ENCODE results near the gene TRIM52.
"Not testable (repeated sequence)": the region's sequence is repeated elsewhere in the genome, so short reads cannot be mapped to it uniquely, and the experiment has no call there.

Gene TRIM52

DNA sequence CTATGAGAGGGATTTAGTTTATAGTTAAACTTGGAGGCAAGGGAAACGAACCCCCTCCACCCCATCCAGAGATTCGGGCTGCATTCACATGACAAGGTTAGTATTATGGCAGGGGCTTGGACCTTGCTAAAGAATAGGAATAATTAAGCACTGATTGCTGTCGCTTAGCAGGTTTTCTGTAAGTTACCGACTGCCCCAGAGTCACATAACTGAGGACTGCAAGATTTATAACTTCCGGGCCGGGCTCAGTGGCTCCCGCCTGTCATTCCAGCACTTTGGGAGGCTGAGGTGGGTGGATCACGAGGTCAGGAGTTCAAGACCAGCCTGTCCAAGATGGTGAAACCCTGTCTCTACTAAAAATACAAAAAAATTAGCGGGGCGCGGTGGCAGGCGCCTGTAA, 7.0 kb upstream of the TRIM52 start:
- CTCF ChIA-PET = interaction anchor here (0.7 kb wide), 1 partner anchor 8 kb away, joined by 4 read pairs; no protein-coding TSS in a partner anchor
- POLR2A ChIA-PET = not testable (repeated sequence)

GRCh38 chr5:181267291-181267904, 6.5 kb upstream of the TRIM52 start:
- POLR2A ChIA-PET; H3K27ac ChIP-seq (ENCODE audit: extremely low read depth, low read depth, low read length); CTCF ChIA-PET; H3K36me3 ChIP-seq (ENCODE audit: control insufficient read depth in 2 of 2, insufficient read depth in 1 of 2, low read length in 2 of 2); H3K4me1 ChIP-seq (ENCODE audit: control insufficient read depth, insufficient read depth, low read length); H3K4me3 ChIP-seq (ENCODE audit: low read depth, low read length); H3K9me3 ChIP-seq (ENCODE audit: control insufficient read depth, insufficient read depth, low read depth, low read length): not testable (repeated sequence)
- TF ChIP-seq KLF17 (tag by site-specific recombination; IDR thresholded peaks at IDR 0.05) (0 out of 2 replicates have a peak, but pooled peaks have one; percentile 24), WT1 (tag by site-specific recombination; IDR thresholded peaks at IDR 0.05) (0 out of 2 replicates have a peak, but pooled peaks have one; percentile 17), KLF1 (tag by site-specific recombination; IDR thresholded peaks at IDR 0.05) (peak; percentile 73)

More for the DNA sequence above, 7.0 kb upstream of the TRIM52 start:
- H3K27ac ChIP-seq (ENCODE audit: extremely low read depth, low read depth, low read length); H3K4me1 ChIP-seq (ENCODE audit: control insufficient read depth, insufficient read depth, low read length); H3K9me3 ChIP-seq (ENCODE audit: control insufficient read depth, insufficient read depth, low read depth, low read length); H3K36me3 ChIP-seq (ENCODE audit: control insufficient read depth in 2 of 2, insufficient read depth in 1 of 2, low read length in 2 of 2); H3K4me3 ChIP-seq (ENCODE audit: low read depth, low read length): not testable (repeated sequence)
- 0 out of 2 replicates have a peak, but pooled peaks have one; percentile 36 for TF ChIP-seq ZNF157 (tag by site-specific recombination; IDR thresholded peaks at IDR 0.05)

GRCh38 chr5:181265092-181265671, 4.2 kb upstream of the TRIM52 start:
- Histone ChIP-seq H3K27ac (ENCODE audit: extremely low read depth, low read depth, low read length) (no peak overlapping the region), H3K36me3 (ENCODE audit: control insufficient read depth in 2 of 2, insufficient read depth in 1 of 2, low read length in 2 of 2) (peaks cover 5 to 8% of the 10 kb centered on the region in 2 experiments; a peak in 2 of 3 replicates), H3K4me1 (ENCODE audit: control insufficient read depth, insufficient read depth, low read length) (no peaks in the 10 kb centered on the region), H3K9me3 (ENCODE audit: control insufficient read depth, insufficient read depth, low read depth, low read length) (no peaks in the 10 kb centered on the region), H3K4me3 (ENCODE audit: low read depth, low read length) (no peak overlapping the region)
- CTCF ChIA-PET = no interaction called here
- TF ChIP-seq FEZF1 (tag by site-specific recombination; IDR thresholded peaks at IDR 0.05) (no peak), ZFHX2 (tag by site-specific recombination; conservative IDR thresholded peaks at IDR 0.05) (peak; percentile 40), EGR2 (tag by site-specific recombination; IDR thresholded peaks at IDR 0.05; ENCODE audit: low read depth) (peak; percentile 72), ZNF362 (tag by site-specific recombination; IDR thresholded peaks at IDR 0.05) (0 out of 2 replicates have a peak, but pooled peaks have one; percentile 41), ZNF335 (tag by site-specific recombination; conservative IDR thresholded peaks at IDR 0.05) (no peak)
- POLR2A ChIA-PET = interaction anchor here (0.7 to 1.0 kb wide), 2 partner anchors 14 to 73 kb away, joined by 3 read pairs; no protein-coding TSS in a partner anchor

- no peak overlapping the region for H3K4me3 ChIP-seq (ENCODE audit: low read depth, low read length)
- no peaks in the 10 kb centered on the region for H3K9me3 ChIP-seq (ENCODE audit: control insufficient read depth, insufficient read depth, low read depth, low read length)
- POLR2A ChIA-PET = interaction anchor here (0.7 kb wide), 1 partner anchor 1514 kb away, joined by 4 read pairs; no protein-coding TSS in a partner anchor
- TF ChIP-seq ZFP3 (tag by site-specific recombination; IDR thresholded peaks at IDR 0.05; ENCODE audit: low read depth) = no peak
- TF ChIP-seq FEZF1 (tag by site-specific recombination; IDR thresholded peaks at IDR 0.05) = no peak
- TF ChIP-seq PBX3 (CRISPR knock-in tag; IDR thresholded peaks at IDR 0.05) = no peak
- TF ChIP-seq, protein P1, sequence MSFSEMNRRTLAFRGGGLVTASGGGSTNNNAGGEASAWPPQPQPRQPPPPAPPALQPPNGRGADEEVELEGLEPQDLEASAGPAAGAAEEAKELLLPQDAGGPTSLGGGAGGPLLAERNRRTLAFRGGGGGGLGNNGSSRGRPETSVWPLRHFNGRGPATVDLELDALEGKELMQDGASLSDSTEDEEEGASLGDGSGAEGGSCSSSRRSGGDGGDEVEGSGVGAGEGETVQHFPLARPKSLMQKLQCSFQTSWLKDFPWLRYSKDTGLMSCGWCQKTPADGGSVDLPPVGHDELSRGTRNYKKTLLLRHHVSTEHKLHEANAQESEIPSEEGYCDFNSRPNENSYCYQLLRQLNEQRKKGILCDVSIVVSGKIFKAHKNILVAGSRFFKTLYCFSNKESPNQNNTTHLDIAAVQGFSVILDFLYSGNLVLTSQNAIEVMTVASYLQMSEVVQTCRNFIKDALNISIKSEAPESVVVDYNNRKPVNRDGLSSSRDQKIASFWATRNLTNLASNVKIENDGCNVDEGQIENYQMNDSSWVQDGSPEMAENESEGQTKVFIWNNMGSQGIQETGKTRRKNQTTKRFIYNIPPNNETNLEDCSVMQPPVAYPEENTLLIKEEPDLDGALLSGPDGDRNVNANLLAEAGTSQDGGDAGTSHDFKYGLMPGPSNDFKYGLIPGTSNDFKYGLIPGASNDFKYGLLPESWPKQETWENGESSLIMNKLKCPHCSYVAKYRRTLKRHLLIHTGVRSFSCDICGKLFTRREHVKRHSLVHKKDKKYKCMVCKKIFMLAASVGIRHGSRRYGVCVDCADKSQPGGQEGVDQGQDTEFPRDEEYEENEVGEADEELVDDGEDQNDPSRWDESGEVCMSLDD (tag by site-specific recombination; IDR thresholded peaks at IDR 0.05) = no peak
- no peak for TF ChIP-seq TSHZ1 (tag by site-specific recombination; IDR thresholded peaks at IDR 0.05; ENCODE audit: borderline replicate concordance)
- no peak for TF ChIP-seq KLF17 (tag by site-specific recombination; IDR thresholded peaks at IDR 0.05)
These were observed 2.7 kb upstream of the TRIM52 start for GRCh38 chr5:181263633-181264032.

More at GRCh38 chr5:181263633-181264032, 2.7 kb upstream of the TRIM52 start:
- Histone ChIP-seq H3K4me1 (ENCODE audit: control insufficient read depth, insufficient read depth, low read length) (no peaks in the 10 kb centered on the region), H3K27ac (ENCODE audit: extremely low read depth, low read depth, low read length) (no peak overlapping the region), H3K36me3 (ENCODE audit: control insufficient read depth in 2 of 2, insufficient read depth in 1 of 2, low read length in 2 of 2) (peaks cover 5 to 8% of the 10 kb centered on the region in 2 experiments; a peak in 2 of 3 replicates)
- CTCF ChIA-PET = no interaction called here
